SH-SY5Y (cell line): ENCODE results near the gene PLEKHG5.

Experiments used
- GATA2 ChIP-seq: IDR thresholded peaks from 2 replicates; pipeline ENCODE4 v1.6.1; 2011; ENCODE audit warnings: mild to moderate bottlenecking, low read depth, low read length
- GATA3 ChIP-seq: IDR thresholded peaks from 2 replicates; pipeline ENCODE4 v1.6.1; 2011; ENCODE audit warnings: low read depth, mild to moderate bottlenecking, low read length, moderate library complexity

PLEKHG5 gene

DNA sequence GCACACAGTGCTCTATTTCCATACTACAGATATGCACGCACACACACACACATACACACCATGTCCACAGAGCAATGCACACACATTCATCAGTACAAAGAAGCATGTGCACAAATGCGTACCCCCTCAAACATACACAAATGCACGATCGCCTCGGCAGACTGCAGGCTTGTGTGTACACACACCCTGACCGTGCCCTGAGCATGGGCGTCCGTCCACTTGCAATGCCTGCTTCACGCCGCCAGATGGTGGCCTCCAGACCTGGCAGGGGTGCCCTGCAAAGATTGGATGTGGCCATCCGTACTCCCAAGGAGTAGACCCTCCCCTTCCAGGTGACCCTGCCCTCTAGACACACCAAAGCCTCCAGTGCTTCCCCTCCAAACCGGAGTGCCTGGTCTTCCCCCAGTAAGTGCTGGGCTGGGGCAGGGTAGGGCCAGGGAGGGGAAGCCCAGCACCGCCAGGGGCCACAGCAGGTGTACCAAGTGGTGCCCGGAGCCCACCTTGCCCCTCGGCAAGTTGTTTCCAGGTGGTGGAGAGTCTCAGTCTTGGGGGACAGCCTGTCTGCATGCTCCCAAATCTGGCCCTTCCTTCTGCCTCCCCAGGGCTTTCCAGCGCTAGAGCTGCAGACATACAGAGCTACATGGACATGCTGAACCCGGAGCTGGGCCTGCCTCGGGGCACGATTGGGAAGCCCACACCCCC lies 46.3 kb downstream of the PLEKHG5 start:
- TF ChIP-seq GATA3: no peak
- no peak for TF ChIP-seq GATA2

- TF ChIP-seq GATA3 (no peak), GATA2 (no peak)
These were observed 47.1 kb downstream of the PLEKHG5 start for GRCh38 chr1:6444377-6444776.

DNA sequence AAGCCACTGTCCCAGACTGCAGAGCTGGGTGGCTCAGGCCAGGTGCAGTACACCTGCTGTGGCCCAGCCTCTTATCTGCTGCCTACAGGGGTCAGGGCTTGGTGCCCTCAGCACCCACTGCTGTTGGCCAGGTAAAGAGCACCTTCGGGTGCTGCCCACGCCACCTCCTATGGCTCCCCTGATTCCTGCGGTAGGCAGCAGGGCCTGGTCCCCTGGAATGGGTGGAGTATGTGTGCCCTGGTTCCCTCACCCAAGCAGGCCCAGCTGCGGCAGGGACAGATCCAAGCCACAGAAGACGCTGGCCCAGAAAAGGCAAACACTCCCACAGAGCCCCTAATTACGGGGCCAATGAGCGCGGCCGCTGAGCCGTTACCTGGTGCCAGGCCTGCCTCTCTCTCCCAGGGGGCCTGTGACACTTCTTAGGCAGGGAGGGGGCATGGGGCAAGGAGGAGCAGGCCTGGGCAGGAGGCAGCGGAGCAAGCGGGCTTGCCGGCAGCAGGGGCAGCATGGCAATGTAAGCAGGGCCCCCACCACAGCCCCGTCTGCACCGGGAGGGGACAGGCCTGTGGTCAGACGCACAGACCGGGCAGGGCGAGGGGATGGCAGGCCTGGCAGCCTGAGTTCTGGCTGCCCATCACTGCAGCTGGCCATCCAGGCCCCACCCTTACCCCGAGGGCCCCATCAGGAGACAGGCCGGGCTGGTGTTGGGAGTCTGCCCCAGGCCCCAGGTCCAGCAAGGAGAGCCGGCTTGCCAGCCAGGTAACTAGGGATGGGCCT lies 47.9 kb downstream of the PLEKHG5 start:
- TF ChIP-seq GATA2: no peak
- TF ChIP-seq GATA3: no peak

DNA sequence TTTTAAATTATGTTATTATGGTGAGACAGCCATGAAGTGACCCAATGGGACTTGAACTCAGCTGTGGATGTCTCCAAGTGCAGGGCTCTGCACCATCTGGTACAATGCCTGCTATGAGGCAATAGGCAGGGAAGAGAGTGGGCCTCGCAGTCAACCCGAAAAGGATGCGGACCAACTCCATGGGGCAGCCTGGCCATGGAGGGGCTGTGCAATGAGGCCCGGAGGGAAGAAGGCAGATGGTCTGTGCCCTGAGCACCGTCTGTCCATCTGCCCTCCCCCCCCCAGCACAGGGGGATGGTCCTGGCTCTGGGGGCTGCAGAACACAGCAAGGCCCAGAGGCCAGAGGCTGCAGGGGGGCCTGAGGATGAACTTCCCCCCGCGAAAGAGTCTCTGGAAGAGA lies 49.9 kb downstream of the PLEKHG5 start:
- TF ChIP-seq GATA2: no peak
- no peak for TF ChIP-seq GATA3

DNA sequence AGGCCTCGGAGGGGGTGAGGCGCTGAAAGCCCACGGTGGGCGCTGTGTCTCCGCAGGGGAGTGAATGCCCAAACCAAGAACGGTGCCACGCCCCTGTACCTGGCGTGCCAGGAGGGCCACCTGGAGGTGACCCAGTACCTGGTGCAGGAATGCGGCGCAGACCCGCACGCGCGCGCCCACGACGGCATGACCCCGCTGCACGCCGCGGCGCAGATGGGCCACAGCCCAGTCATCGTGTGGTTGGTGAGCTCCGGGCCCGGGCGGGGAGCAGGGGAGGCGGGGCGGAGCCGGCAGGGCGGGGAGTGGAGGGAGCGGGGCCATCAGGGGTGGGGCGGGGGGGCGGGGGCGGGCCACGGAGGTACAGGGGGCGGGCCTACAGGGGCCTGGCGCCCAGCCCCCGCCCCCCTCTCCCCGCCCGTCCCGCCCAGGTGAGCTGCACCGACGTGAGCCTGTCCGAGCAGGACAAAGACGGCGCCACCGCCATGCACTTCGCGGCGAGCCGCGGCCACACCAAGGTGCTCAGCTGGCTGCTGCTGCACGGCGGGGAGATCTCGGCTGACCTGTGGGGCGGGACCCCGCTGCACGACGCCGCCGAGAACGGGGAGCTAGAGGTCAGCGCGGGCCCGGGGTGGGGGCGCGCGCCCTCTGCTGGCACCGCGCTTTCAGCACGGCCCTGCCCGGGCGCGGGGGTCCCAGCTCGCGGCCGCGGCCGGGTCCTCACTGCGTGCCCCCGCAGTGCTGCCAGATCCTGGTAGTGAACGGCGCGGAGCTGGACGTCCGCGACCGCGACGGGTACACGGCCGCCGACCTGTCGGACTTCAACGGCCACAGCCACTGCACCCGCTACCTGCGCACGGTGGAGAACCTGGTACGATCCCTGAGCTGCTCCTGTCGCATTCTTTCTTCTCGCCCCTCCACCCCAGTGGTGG lies 51.0 kb downstream of the PLEKHG5 start:
- TF ChIP-seq GATA3: no peak

DNA sequence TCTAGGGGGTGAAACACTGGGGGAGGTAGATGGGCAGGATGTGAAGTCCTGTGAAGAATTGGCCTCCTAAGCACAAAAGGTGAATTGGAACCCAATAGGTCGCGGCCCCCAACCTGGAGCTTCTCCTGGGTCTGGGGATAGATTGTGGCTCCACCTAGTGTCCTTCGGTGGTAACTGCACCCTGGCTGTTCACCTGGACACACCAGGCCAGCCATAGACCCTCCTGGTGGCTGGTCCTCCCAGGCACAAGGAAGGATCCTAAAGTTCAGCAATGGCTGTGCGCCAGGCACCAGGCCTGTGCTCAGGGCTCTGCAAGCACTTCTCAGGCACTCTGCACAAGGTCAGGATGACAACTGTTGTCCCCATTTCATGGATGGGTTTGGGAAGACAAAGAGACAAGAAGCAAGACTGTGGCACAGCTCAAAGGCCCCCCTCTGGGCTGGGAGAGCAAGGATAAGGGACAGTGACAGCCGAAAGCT lies 53.4 kb downstream of the PLEKHG5 start:
- TF ChIP-seq GATA3: no peak
- TF ChIP-seq GATA2: no peak

- TF ChIP-seq GATA3: no peak
- TF ChIP-seq GATA2: no peak
These were observed 55.9 kb downstream of the PLEKHG5 start for GRCh38 chr1:6435547-6435946.

DNA sequence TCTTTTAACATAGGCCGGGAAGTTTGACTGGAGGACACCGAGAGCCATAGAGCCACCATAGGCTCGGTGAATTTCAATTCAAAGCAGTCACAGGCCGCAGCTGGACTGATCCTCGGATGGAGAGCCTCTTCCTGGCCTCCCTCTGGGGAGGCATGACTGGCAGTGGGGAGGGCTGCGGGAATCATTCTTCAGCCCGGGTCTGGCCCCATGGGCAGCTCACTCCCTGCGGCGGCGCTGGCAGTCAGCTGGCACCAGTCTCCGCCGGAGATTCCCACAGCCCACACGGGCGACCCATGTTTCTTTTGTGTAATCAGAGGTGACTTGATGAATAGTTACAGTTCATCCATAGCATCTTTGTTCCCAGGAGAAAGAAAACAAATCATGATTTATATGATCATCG lies 56.3 kb downstream of the PLEKHG5 start:
- TF ChIP-seq GATA2 (no peak), GATA3 (no peak)

GRCh38 chr1:6434186-6434585 lies 57.3 kb downstream of the PLEKHG5 start:
- TF ChIP-seq GATA2: no peak
- TF ChIP-seq GATA3: no peak

GRCh38 chr1:6427441-6428390 lies 63.8 kb downstream of the PLEKHG5 start:
- TF ChIP-seq GATA3 (no peak), GATA2 (no peak)

- TF ChIP-seq GATA3: no peak
- TF ChIP-seq GATA2: no peak
These were observed 64.5 kb downstream of the PLEKHG5 start for GRCh38 chr1:6426972-6427350.

GRCh38 chr1:6426277-6426971 lies 65.0 kb downstream of the PLEKHG5 start:
- TF ChIP-seq GATA3 (no peak), GATA2 (no peak)

GRCh38 chr1:6425658-6426057 lies 65.8 kb downstream of the PLEKHG5 start:
- no peak for TF ChIP-seq GATA3
- TF ChIP-seq GATA2: no peak
